ENCODE results near the gene CCDC122.

Gene CCDC122

DNA sequence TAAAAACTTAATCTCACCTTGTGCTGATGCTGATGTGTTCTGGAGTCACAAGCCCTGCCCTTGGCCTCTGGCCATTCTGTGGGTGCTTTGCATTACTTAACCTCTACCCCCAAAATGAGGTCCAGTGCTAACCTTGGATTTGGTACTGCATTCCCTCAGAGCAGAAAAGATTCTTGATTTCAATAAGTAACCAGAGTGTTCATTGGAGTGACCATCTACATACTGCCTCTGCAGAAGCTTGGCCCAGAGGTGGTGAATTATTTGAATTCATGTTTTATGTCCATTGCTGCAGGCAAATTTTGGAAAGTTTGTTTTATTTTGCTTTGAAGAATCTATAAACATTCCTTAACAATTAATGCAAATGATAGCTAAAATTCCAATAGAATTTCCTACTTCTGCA, 85.1 kb downstream of the CCDC122 start:
- Histone ChIP-seq H4K20me1 (ENCODE audit: insufficient read depth, low read length) (no peaks in the 10 kb centered on the region), H2AFZ (ENCODE audit: low read depth, low read length) (no peak overlapping the region), H3K9me3 (ENCODE audit: insufficient read depth, low read length, severe bottlenecking) (no peaks in the 10 kb centered on the region), H3K36me3 (ENCODE audit: insufficient read depth, low read length) (no peaks in the 10 kb centered on the region), H3K4me3 (ENCODE audit: low read depth in 1 of 2, low read length in 2 of 2) (no peak overlapping the region), H3K4me1 (ENCODE audit: insufficient read depth, low read length) (no peaks in the 10 kb centered on the region), H3K79me2 (ENCODE audit: insufficient read depth, low read length) (no peaks in the 10 kb centered on the region), H3K9ac (ENCODE audit: low read depth, low read length) (no peak overlapping the region), H3K27me3 (ENCODE audit: insufficient read depth, low read length, poor library complexity) (no peaks in the 10 kb centered on the region), H3K4me2 (ENCODE audit: insufficient read depth, low read length) (no peak overlapping the region), H3K27ac (ENCODE audit: low read length) (no peak overlapping the region)
- TF ChIP-seq, protein P1, sequence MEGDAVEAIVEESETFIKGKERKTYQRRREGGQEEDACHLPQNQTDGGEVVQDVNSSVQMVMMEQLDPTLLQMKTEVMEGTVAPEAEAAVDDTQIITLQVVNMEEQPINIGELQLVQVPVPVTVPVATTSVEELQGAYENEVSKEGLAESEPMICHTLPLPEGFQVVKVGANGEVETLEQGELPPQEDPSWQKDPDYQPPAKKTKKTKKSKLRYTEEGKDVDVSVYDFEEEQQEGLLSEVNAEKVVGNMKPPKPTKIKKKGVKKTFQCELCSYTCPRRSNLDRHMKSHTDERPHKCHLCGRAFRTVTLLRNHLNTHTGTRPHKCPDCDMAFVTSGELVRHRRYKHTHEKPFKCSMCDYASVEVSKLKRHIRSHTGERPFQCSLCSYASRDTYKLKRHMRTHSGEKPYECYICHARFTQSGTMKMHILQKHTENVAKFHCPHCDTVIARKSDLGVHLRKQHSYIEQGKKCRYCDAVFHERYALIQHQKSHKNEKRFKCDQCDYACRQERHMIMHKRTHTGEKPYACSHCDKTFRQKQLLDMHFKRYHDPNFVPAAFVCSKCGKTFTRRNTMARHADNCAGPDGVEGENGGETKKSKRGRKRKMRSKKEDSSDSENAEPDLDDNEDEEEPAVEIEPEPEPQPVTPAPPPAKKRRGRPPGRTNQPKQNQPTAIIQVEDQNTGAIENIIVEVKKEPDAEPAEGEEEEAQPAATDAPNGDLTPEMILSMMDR (IDR thresholded peaks at IDR 0.05; ENCODE audit: borderline replicate concordance, extremely low read depth, low read length, poor library complexity, severe bottlenecking): no peak
- TF ChIP-seq EZH2 (IDR thresholded peaks at IDR 0.05; ENCODE audit: borderline replicate concordance, low read depth, low read length, severe bottlenecking): no peak
- DNase-seq (no peak), ATAC-seq (ENCODE audit: insufficient read depth, low read depth) (no peak)

DNA sequence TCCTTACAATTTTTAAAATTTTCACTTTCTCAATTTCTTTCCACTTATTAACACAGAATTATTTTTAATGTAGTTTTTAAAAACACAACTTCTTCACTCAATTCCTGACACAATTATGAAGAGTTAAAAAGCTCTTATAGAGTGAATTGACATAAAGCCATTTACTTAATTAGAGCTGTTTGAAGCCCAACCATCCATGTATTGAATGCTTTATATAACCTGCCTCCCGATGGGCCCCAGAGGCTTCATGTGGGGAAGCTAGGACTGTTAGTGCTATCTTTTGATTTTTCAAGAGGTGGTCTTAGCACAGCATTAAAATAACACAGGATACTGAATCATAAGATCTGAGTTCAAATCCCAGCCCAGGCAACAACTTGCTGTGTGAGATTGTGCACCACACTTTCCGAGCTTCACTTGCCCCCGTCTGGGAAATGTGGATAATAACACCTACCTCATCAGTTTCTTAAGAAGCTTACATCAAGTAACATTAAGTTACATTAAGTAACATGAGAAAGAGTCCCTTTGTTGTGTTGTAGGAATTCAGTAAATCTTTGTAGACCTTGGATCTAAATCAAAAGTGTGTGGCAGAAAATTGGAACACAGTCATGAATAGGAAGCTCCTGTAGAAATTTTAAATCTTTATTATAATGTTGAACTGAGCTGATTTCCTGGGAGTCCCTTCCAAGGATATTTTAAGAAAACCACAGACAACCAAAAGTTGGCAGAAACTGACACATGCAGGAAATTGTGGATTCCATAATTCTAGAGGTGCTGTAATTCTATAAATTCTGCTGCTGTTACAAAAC, 87.3 kb downstream of the CCDC122 start:
- Histone ChIP-seq H3K27me3 (ENCODE audit: insufficient read depth, low read length, poor library complexity) (no peaks in the 10 kb centered on the region), H3K79me2 (ENCODE audit: insufficient read depth, low read length) (no peaks in the 10 kb centered on the region), H3K4me1 (ENCODE audit: insufficient read depth, low read length) (no peaks in the 10 kb centered on the region), H3K4me2 (ENCODE audit: insufficient read depth, low read length) (no peak overlapping the region), H4K20me1 (ENCODE audit: insufficient read depth, low read length) (no peaks in the 10 kb centered on the region), H3K9me3 (ENCODE audit: insufficient read depth, low read length, severe bottlenecking) (no peaks in the 10 kb centered on the region), H3K4me3 (ENCODE audit: low read depth in 1 of 2, low read length in 2 of 2) (no peak overlapping the region), H2AFZ (ENCODE audit: low read depth, low read length) (no peak overlapping the region), H3K27ac (ENCODE audit: low read length) (no peak overlapping the region), H3K36me3 (ENCODE audit: insufficient read depth, low read length) (no peaks in the 10 kb centered on the region), H3K9ac (ENCODE audit: low read depth, low read length) (no peak overlapping the region)
- no peak for DNase-seq
- TF ChIP-seq, protein P1 (IDR thresholded peaks at IDR 0.05; ENCODE audit: borderline replicate concordance, extremely low read depth, low read length, poor library complexity, severe bottlenecking): no peak
- TF ChIP-seq EZH2 (IDR thresholded peaks at IDR 0.05; ENCODE audit: borderline replicate concordance, low read depth, low read length, severe bottlenecking): no peak
- no peak for ATAC-seq (ENCODE audit: insufficient read depth, low read depth)

DNA sequence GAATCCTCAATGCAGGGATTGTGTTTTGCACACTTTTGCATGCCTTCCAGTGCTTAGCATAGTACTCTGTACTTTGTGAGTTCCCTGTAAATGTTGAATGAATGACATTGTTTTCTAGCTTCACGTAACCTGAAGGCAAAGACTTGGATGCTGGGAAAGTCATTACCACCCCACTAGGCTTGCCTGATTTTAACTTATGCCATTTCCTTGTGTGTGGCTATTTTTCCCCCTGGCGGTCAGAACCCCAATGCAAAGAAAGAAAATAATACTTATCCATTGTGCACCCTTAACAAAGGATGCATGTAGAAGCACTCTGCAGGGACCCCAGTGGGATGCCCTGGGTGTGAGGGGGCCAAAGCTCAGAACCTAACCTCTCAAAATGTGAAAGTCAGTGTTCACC, 91.5 kb downstream of the CCDC122 start:
- TF ChIP-seq, protein P1 (IDR thresholded peaks at IDR 0.05; ENCODE audit: borderline replicate concordance, extremely low read depth, low read length, poor library complexity, severe bottlenecking): no peak
- TF ChIP-seq EZH2 (IDR thresholded peaks at IDR 0.05; ENCODE audit: borderline replicate concordance, low read depth, low read length, severe bottlenecking): no peak
- no peak for ATAC-seq (ENCODE audit: insufficient read depth, low read depth)
- Histone ChIP-seq H3K27ac (ENCODE audit: low read length) (no peak overlapping the region), H4K20me1 (ENCODE audit: insufficient read depth, low read length) (no peaks in the 10 kb centered on the region), H3K9me3 (ENCODE audit: insufficient read depth, low read length, severe bottlenecking) (no peaks in the 10 kb centered on the region), H3K4me1 (ENCODE audit: insufficient read depth, low read length) (no peaks in the 10 kb centered on the region), H3K27me3 (ENCODE audit: insufficient read depth, low read length, poor library complexity) (no peaks in the 10 kb centered on the region), H3K9ac (ENCODE audit: low read depth, low read length) (no peak overlapping the region), H3K79me2 (ENCODE audit: insufficient read depth, low read length) (no peaks in the 10 kb centered on the region), H3K4me2 (ENCODE audit: insufficient read depth, low read length) (no peak overlapping the region), H3K36me3 (ENCODE audit: insufficient read depth, low read length) (no peaks in the 10 kb centered on the region), H3K4me3 (ENCODE audit: low read depth in 1 of 2, low read length in 2 of 2) (no peak overlapping the region), H2AFZ (ENCODE audit: low read depth, low read length) (no peak overlapping the region)
- DNase-seq: no peak

Data from DND-41 (cell line).